ENCODE results near the gene ATF4.

ATF4 gene

GRCh38 chr22:39473851-39474250 lies 46.5 kb upstream of the ATF4 start:
- Histone ChIP-seq H3F3A (ENCODE audit: low read depth) (no peaks in the 10 kb centered on the region), H3K4me2 (ENCODE audit: low read depth, low read length, poor library complexity, severe bottlenecking) (no peak overlapping the region), H4K20me1 (ENCODE audit: insufficient read depth, low read length, poor library complexity, severe bottlenecking) (peaks cover 2% of the 10 kb centered on the region), H3K9ac (ENCODE audit: low read depth, low read length, poor library complexity, severe bottlenecking) (no peak overlapping the region), H3K4me1 (ENCODE audit: insufficient read depth, low read length, poor library complexity, severe bottlenecking) (peaks cover 38% of the 10 kb centered on the region), H3K79me2 (ENCODE audit: insufficient read depth, low read length) (peaks cover 6% of the 10 kb centered on the region; the same call in 1 of the 2 replicates), H3K27me3 (ENCODE audit: insufficient read depth, low read length, poor library complexity, severe bottlenecking) (no peaks in the 10 kb centered on the region), H3K9me2 (replicated peaks; ENCODE audit: low read depth, low read length) (no peaks in the 10 kb centered on the region), H3K9me3 (ENCODE audit: insufficient read depth, low read depth, low read length) (no peaks in the 10 kb centered on the region), H3K36me3 (ENCODE audit: insufficient read depth, low read length) (peaks cover 4% of the 10 kb centered on the region; the same call in 1 of the 2 replicates), H3K4me3 (ENCODE audit: low read length, poor library complexity, severe bottlenecking) (no peak overlapping the region), H2AFZ (ENCODE audit: low read length) (no peak overlapping the region)
- TF ChIP-seq CTCF (conservative IDR thresholded peaks at IDR 0.05; ENCODE audit: low read length): no peak

- Histone ChIP-seq H3K4me1 (ENCODE audit: insufficient read depth, low read length, poor library complexity, severe bottlenecking) (peaks cover 38% of the 10 kb centered on the region), H4K20me1 (ENCODE audit: insufficient read depth, low read length, poor library complexity, severe bottlenecking) (peaks cover 2% of the 10 kb centered on the region), H3K79me2 (ENCODE audit: insufficient read depth, low read length) (peaks cover 6% of the 10 kb centered on the region; the same call in 1 of the 2 replicates), H3K9me3 (ENCODE audit: insufficient read depth, low read depth, low read length) (no peaks in the 10 kb centered on the region), H3K9ac (ENCODE audit: low read depth, low read length, poor library complexity, severe bottlenecking) (no peak overlapping the region), H3K9me2 (replicated peaks; ENCODE audit: low read depth, low read length) (no peaks in the 10 kb centered on the region), H2AFZ (ENCODE audit: low read length) (no peak overlapping the region), H3K4me2 (ENCODE audit: low read depth, low read length, poor library complexity, severe bottlenecking) (no peak overlapping the region), H3K36me3 (ENCODE audit: insufficient read depth, low read length) (peaks cover 4% of the 10 kb centered on the region; the same call in 1 of the 2 replicates), H3K27me3 (ENCODE audit: insufficient read depth, low read length, poor library complexity, severe bottlenecking) (no peaks in the 10 kb centered on the region), H3F3A (ENCODE audit: low read depth) (no peaks in the 10 kb centered on the region), H3K4me3 (ENCODE audit: low read length, poor library complexity, severe bottlenecking) (no peak overlapping the region)
- TF ChIP-seq EZH2phosphoT487 (IDR thresholded peaks at IDR 0.05; ENCODE audit: borderline replicate concordance) (no peak), CTCF (conservative IDR thresholded peaks at IDR 0.05; ENCODE audit: low read length) (no peak)
These were observed 45.8 kb upstream of the ATF4 start for GRCh38 chr22:39474351-39475111.

- Histone ChIP-seq H3K79me2 (ENCODE audit: insufficient read depth, low read length) (peaks cover 6% of the 10 kb centered on the region; the same call in 1 of the 2 replicates), H3K9ac (ENCODE audit: low read depth, low read length, poor library complexity, severe bottlenecking) (no peak overlapping the region), H3K9me3 (ENCODE audit: insufficient read depth, low read depth, low read length) (no peaks in the 10 kb centered on the region), H3K9me2 (replicated peaks; ENCODE audit: low read depth, low read length) (no peaks in the 10 kb centered on the region), H3K27me3 (ENCODE audit: insufficient read depth, low read length, poor library complexity, severe bottlenecking) (no peaks in the 10 kb centered on the region), H3K36me3 (ENCODE audit: insufficient read depth, low read length) (peaks cover 4% of the 10 kb centered on the region; the same call in 1 of the 2 replicates), H3K4me2 (ENCODE audit: low read depth, low read length, poor library complexity, severe bottlenecking) (no peak overlapping the region), H3F3A (ENCODE audit: low read depth) (no peaks in the 10 kb centered on the region), H4K20me1 (ENCODE audit: insufficient read depth, low read length, poor library complexity, severe bottlenecking) (peaks cover 2% of the 10 kb centered on the region), H2AFZ (ENCODE audit: low read length) (no peak overlapping the region), H3K4me1 (ENCODE audit: insufficient read depth, low read length, poor library complexity, severe bottlenecking) (peaks cover 38% of the 10 kb centered on the region), H3K4me3 (ENCODE audit: low read length, poor library complexity, severe bottlenecking) (no peak overlapping the region)
- TF ChIP-seq CTCF (conservative IDR thresholded peaks at IDR 0.05; ENCODE audit: low read length) (no peak), EZH2phosphoT487 (IDR thresholded peaks at IDR 0.05; ENCODE audit: borderline replicate concordance) (no peak)
These were observed 45.0 kb upstream of the ATF4 start for GRCh38 chr22:39475337-39475736.

All from Loucy (cell line).